ENCODE measurements around the gene RGS11.

The RGS11 gene

DNA sequence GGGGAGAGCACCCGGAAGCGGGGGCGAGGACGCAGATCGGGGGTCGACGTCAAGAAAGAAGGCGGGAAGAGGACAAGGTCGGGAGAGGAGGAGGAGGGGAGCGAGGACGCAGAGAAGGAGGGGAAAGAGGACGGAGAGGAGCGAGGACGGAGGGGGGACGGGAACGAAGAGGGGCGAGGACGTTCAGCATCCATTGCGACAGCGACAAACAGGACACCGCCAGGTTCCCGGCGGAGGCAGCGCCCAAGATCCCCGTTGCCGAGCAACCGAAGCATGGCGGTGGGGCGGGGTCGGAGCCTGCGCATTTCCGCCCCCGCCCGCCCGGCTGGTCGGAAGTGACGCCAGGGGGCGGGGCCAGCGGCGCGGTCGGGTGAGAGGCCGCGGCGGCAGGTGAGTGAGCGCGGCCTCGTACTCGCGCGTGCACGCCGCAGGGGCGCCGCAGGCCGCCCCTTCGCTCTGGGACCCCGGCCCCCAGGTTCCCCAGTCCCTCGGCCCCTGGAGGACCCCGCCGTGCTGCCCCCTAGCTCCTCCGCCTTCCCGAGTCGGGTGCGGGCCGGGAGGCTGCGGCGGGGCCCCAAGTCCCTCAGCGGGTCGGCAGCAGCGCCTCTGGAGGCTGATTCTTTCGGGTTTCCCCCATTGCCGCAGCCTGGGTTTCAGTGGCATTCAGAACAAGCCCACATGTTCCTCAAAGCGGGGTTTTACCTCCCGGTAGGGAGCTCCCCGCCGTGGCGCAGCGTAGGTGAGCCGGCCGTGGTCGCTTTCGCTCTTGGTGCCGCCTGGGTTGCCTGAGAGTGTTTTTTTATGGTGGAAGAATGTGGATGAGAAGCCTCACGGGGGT, 41.1 kb downstream of the RGS11 start, which contains the start of gene FAM234A:
FAM234A (plus strand) TSS at position 354 of the 838 bp plus-strand sequence. CDS start 19,593 bp downstream, outside the sequence.
- peak; percentile 78 for TF ChIP-seq POLR2AphosphoS5 (IDR thresholded peaks at IDR 0.05; ENCODE audit: low read depth, low read length)
- TF ChIP-seq, protein P1, sequence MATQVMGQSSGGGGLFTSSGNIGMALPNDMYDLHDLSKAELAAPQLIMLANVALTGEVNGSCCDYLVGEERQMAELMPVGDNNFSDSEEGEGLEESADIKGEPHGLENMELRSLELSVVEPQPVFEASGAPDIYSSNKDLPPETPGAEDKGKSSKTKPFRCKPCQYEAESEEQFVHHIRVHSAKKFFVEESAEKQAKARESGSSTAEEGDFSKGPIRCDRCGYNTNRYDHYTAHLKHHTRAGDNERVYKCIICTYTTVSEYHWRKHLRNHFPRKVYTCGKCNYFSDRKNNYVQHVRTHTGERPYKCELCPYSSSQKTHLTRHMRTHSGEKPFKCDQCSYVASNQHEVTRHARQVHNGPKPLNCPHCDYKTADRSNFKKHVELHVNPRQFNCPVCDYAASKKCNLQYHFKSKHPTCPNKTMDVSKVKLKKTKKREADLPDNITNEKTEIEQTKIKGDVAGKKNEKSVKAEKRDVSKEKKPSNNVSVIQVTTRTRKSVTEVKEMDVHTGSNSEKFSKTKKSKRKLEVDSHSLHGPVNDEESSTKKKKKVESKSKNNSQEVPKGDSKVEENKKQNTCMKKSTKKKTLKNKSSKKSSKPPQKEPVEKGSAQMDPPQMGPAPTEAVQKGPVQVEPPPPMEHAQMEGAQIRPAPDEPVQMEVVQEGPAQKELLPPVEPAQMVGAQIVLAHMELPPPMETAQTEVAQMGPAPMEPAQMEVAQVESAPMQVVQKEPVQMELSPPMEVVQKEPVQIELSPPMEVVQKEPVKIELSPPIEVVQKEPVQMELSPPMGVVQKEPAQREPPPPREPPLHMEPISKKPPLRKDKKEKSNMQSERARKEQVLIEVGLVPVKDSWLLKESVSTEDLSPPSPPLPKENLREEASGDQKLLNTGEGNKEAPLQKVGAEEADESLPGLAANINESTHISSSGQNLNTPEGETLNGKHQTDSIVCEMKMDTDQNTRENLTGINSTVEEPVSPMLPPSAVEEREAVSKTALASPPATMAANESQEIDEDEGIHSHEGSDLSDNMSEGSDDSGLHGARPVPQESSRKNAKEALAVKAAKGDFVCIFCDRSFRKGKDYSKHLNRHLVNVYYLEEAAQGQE (IDR thresholded peaks at IDR 0.05; ENCODE audit: insufficient read depth in 1 of 2, low read depth in 2 of 2, low read length in 2 of 2), result no peak
- TF ChIP-seq SIN3A (IDR thresholded peaks at IDR 0.05; ENCODE audit: borderline replicate concordance, insufficient read depth, low read length), result no peak; the same call in 1 of the 2 replicates
- TF ChIP-seq TAF1 (IDR thresholded peaks at IDR 0.05; ENCODE audit: borderline replicate concordance, insufficient read depth, low read length), result peak; percentile 46; the same call in 1 of the 2 replicates
- no peak for TF ChIP-seq FOXP2 (optimal IDR thresholded peaks at IDR 0.05; ENCODE audit: borderline replicate concordance, extremely low read depth, extremely low read length, insufficient read depth)

GRCh38 chr16:230949-231348, 44.8 kb downstream of the RGS11 start:
- TF ChIP-seq FOXP2 (optimal IDR thresholded peaks at IDR 0.05; ENCODE audit: borderline replicate concordance, extremely low read depth, extremely low read length, insufficient read depth), result no peak
- no peak for TF ChIP-seq TAF1 (IDR thresholded peaks at IDR 0.05; ENCODE audit: borderline replicate concordance, insufficient read depth, low read length)
- no peak for TF ChIP-seq SIN3A (IDR thresholded peaks at IDR 0.05; ENCODE audit: borderline replicate concordance, insufficient read depth, low read length)
- no peak for TF ChIP-seq POLR2AphosphoS5 (IDR thresholded peaks at IDR 0.05; ENCODE audit: low read depth, low read length)
- TF ChIP-seq, protein P1 (IDR thresholded peaks at IDR 0.05; ENCODE audit: insufficient read depth in 1 of 2, low read depth in 2 of 2, low read length in 2 of 2), result no peak

- TF ChIP-seq FOXP2 (optimal IDR thresholded peaks at IDR 0.05; ENCODE audit: borderline replicate concordance, extremely low read depth, extremely low read length, insufficient read depth) (no peak), TAF1 (IDR thresholded peaks at IDR 0.05; ENCODE audit: borderline replicate concordance, insufficient read depth, low read length) (no peak), POLR2AphosphoS5 (IDR thresholded peaks at IDR 0.05; ENCODE audit: low read depth, low read length) (no peak), SIN3A (IDR thresholded peaks at IDR 0.05; ENCODE audit: borderline replicate concordance, insufficient read depth, low read length) (no peak)
- TF ChIP-seq, protein P1 (IDR thresholded peaks at IDR 0.05; ENCODE audit: insufficient read depth in 1 of 2, low read depth in 2 of 2, low read length in 2 of 2), result no peak
These were observed 45.9 kb downstream of the RGS11 start for GRCh38 chr16:229731-230281.

GRCh38 chr16:228852-229730, 46.7 kb downstream of the RGS11 start, which contains the start of gene LUC7L:
Gene LUC7L, minus strand, starts transcription at chr16:229449. Its CDS starts 110 bp downstream, at chr16:229339.
- TF ChIP-seq POLR2AphosphoS5 (IDR thresholded peaks at IDR 0.05; ENCODE audit: low read depth, low read length), result peak; percentile 99
- peak; percentile 68 for TF ChIP-seq FOXP2 (optimal IDR thresholded peaks at IDR 0.05; ENCODE audit: borderline replicate concordance, extremely low read depth, extremely low read length, insufficient read depth)
- peak; percentile 85; the same call in 1 of the 2 replicates for TF ChIP-seq SIN3A (IDR thresholded peaks at IDR 0.05; ENCODE audit: borderline replicate concordance, insufficient read depth, low read length)
- TF ChIP-seq, protein P1 (IDR thresholded peaks at IDR 0.05; ENCODE audit: insufficient read depth in 1 of 2, low read depth in 2 of 2, low read length in 2 of 2), result peak; percentile 47 to 66; a peak in 3 of 4 replicates
- no peak; the same call in 1 of the 2 replicates for TF ChIP-seq TAF1 (IDR thresholded peaks at IDR 0.05; ENCODE audit: borderline replicate concordance, insufficient read depth, low read length)

Measured in PFSK-1 (cell line).